Ectodermal cell (in vitro differentiated cells): ENCODE measurements around the gene ACTN4.
A peak's percentile ranks its signal among the peaks of the same experiment; 100 is the strongest.

ENCODE experiments used
- H3K27ac ChIP-seq: 2 replicates; pipeline ENCODE4 v1.7.0; 2013; ENCODE audit warnings: mild to moderate bottlenecking, low read depth, low read length; ENCODE audit not compliant: insufficient read depth, poor library complexity, severe bottlenecking
- H3K27me3 ChIP-seq: 2 replicates; pipeline ENCODE4 v1.7.0; 2013; ENCODE audit warnings: mild to moderate bottlenecking, low read length; ENCODE audit not compliant: insufficient read depth, control insufficient read depth, poor library complexity, severe bottlenecking
- H3K36me3 ChIP-seq: one replicate; pipeline ENCODE4 v1.7.0; 2013; ENCODE audit warnings: low read length; ENCODE audit not compliant: control insufficient read depth, insufficient read depth
- H3K4me1 ChIP-seq: one replicate; pipeline ENCODE4 v1.7.0; 2013; ENCODE audit warnings: low read length; ENCODE audit not compliant: control insufficient read depth, insufficient read depth
- H3K4me3 ChIP-seq: 2 replicates; pipeline ENCODE4 v1.7.0; 2013; ENCODE audit warnings: low read depth, low read length, control low read depth; ENCODE audit not compliant: insufficient read depth
- H3K9me3 ChIP-seq: 2 replicates; pipeline ENCODE4 v1.7.0; 2013; ENCODE audit warnings: mild to moderate bottlenecking, low read length, moderate library complexity; ENCODE audit not compliant: control insufficient read depth
- WGBS, 2 experiments: methylation state at CpG; one replicate each; pipeline ENCODE4 v1.1.7; 2013; ENCODE audit warnings: missing lambda C conversion rate in 2 of 2; 5-methylcytosine and 5-hydroxymethylcytosine counted together

Gene ACTN4

GRCh38 chr19:38731654-38732301 is 84.3 kb downstream of the ACTN4 start:
- Histone ChIP-seq H3K36me3 (peaks cover 17% of the 10 kb centered on the region), H3K27ac (no peak overlapping the region), H3K27me3 (peaks cover 8% of the 10 kb centered on the region), H3K9me3 (no peaks in the 10 kb centered on the region), H3K4me1 (peaks cover 11% of the 10 kb centered on the region), H3K4me3 (no peak overlapping the region)
- 91% methylated on average over 10 of the region's 10 CpGs for WGBS, 2 experiments

GRCh38 chr19:38733241-38733492 is 85.7 kb downstream of the ACTN4 start:
- H3K36me3 ChIP-seq = peaks cover 8% of the 10 kb centered on the region
- WGBS, 2 experiments = 88 to 96% methylated on average over 1 of the region's 1 CpG
- H3K9me3 ChIP-seq = no peaks in the 10 kb centered on the region
- H3K27me3 ChIP-seq = peaks cover 20% of the 10 kb centered on the region
- peaks cover 16% of the 10 kb centered on the region for H3K4me1 ChIP-seq
- H3K4me3 ChIP-seq = no peak overlapping the region
- no peak overlapping the region for H3K27ac ChIP-seq

- Histone ChIP-seq H3K27ac (no peak overlapping the region), H3K4me1 (peaks cover 16% of the 10 kb centered on the region), H3K27me3 (peaks cover 21% of the 10 kb centered on the region), H3K36me3 (peaks cover 8% of the 10 kb centered on the region), H3K9me3 (no peaks in the 10 kb centered on the region), H3K4me3 (no peak overlapping the region)
- WGBS, 2 experiments = 86 to 91% methylated on average over 6 of the region's 6 CpGs
Measured at GRCh38 chr19:38733493-38734175, 86.2 kb downstream of the ACTN4 start.

GRCh38 chr19:38734176-38734425 is 86.7 kb downstream of the ACTN4 start:
- H3K4me1 ChIP-seq = peaks cover 16% of the 10 kb centered on the region
- no peaks in the 10 kb centered on the region for H3K9me3 ChIP-seq
- no peak overlapping the region for H3K27ac ChIP-seq
- peaks cover 8% of the 10 kb centered on the region for H3K36me3 ChIP-seq
- H3K27me3 ChIP-seq = peaks cover 21% of the 10 kb centered on the region
- WGBS, 2 experiments = 81 to 92% methylated on average over 3 of the region's 4 CpGs
- H3K4me3 ChIP-seq = no peak overlapping the region

GRCh38 chr19:38734426-38735256 is 87.2 kb downstream of the ACTN4 start:
- Histone ChIP-seq H3K27ac (no peak overlapping the region), H3K9me3 (no peaks in the 10 kb centered on the region), H3K4me1 (peaks cover 16% of the 10 kb centered on the region), H3K27me3 (peaks cover 21% of the 10 kb centered on the region), H3K36me3 (peaks cover 8% of the 10 kb centered on the region), H3K4me3 (no peak overlapping the region)
- WGBS, 2 experiments = 67 to 69% methylated on average over 13 of the region's 13 CpGs

GRCh38 chr19:38735257-38735686 is 87.8 kb downstream of the ACTN4 start:
- 13% methylated on average over 12 to 14 of the region's 18 CpGs for WGBS, 2 experiments

GRCh38 chr19:38736036-38736412 is 88.6 kb downstream of the ACTN4 start:
- Histone ChIP-seq H3K27ac (no peak overlapping the region), H3K27me3 (peaks cover 21% of the 10 kb centered on the region), H3K9me3 (no peaks in the 10 kb centered on the region), H3K36me3 (peaks cover 2% of the 10 kb centered on the region), H3K4me3 (peak overlapping the region; percentile 41), H3K4me1 (peaks cover 16% of the 10 kb centered on the region)
- 2 to 3% methylated on average over 42 of the region's 42 CpGs for WGBS, 2 experiments

More at GRCh38 chr19:38735257-38735686, 87.8 kb downstream of the ACTN4 start:
- H3K27me3 ChIP-seq = peaks cover 21% of the 10 kb centered on the region
- no peak overlapping the region for H3K27ac ChIP-seq
- H3K4me3 ChIP-seq = peak overlapping the region; percentile 19
- H3K9me3 ChIP-seq = no peaks in the 10 kb centered on the region
- peaks cover 16% of the 10 kb centered on the region for H3K4me1 ChIP-seq
- peaks cover 8% of the 10 kb centered on the region for H3K36me3 ChIP-seq

- WGBS, 2 experiments = 11% methylated on average over 32 to 36 of the region's 36 CpGs
Measured at GRCh38 chr19:38736413-38737280, 89.2 kb downstream of the ACTN4 start.

GRCh38 chr19:38737281-38737865 is 89.9 kb downstream of the ACTN4 start:
- Histone ChIP-seq H3K4me1 (peaks cover 16% of the 10 kb centered on the region), H3K27me3 (peaks cover 21% of the 10 kb centered on the region)
- WGBS, 2 experiments = 75 to 79% methylated on average over 22 of the region's 22 CpGs

More at GRCh38 chr19:38736413-38737280, 89.2 kb downstream of the ACTN4 start:
- Histone ChIP-seq H3K27me3 (peaks cover 21% of the 10 kb centered on the region), H3K4me1 (peaks cover 16% of the 10 kb centered on the region), H3K36me3 (no peaks in the 10 kb centered on the region), H3K9me3 (no peaks in the 10 kb centered on the region), H3K4me3 (peak overlapping the region; percentile 41), H3K27ac (no peak overlapping the region)

More at GRCh38 chr19:38737281-38737865, 89.9 kb downstream of the ACTN4 start:
- Histone ChIP-seq H3K9me3 (no peaks in the 10 kb centered on the region), H3K27ac (no peak overlapping the region), H3K36me3 (no peaks in the 10 kb centered on the region), H3K4me3 (no peak overlapping the region)
